H1 (cell line): ENCODE data around the gene AP3B2. TPM values are rescaled to one million over a fixed set of nuclear protein-coding genes. Genes with fewer than 3 reads are reported as not detected.

Experiments
- CTCF ChIA-PET: fragments of 300-600 bp; sonication (Branson Sonifier 250); formaldehyde crosslinking; loops from one replicate; lab custom pipeline; 2021; ENCODE audit not compliant: partially characterized antibody; lab: Charles Lee
- POLR2A ChIA-PET: fragments of 300-600 bp; sonication (Branson Sonifier 250); formaldehyde crosslinking; loops from one replicate; lab custom pipeline; 2021; ENCODE audit warnings: inconsistent platforms; ENCODE audit not compliant: partially characterized antibody; lab: Charles Lee
- DNase-seq, 2 experiments: peaks; one replicate each; pipeline versions ENCODE4 v3.0.0 to v3.0.0-alpha.2; 2010 to 2022; ENCODE audit warnings: low spot score in 2 of 2, low read depth in 1 of 2, mixed read lengths in 1 of 2
- FAIRE-seq: peaks from 2 replicates; lab custom pipeline; 2011; peaks lifted over from hg19 to GRCh38; lab: Jason Lieb, UNC
- H2AFZ ChIP-seq: 2 replicates; pipeline ENCODE4 v1.8.1; 2012; ENCODE audit warnings: low read length, inconsistent platforms
- H2AK5ac ChIP-seq: 2 replicates; pipeline ENCODE4 v1.6.1; 2013; ENCODE audit warnings: low read depth, low read length
- H2BK120ac ChIP-seq: replicated peaks from 2 replicates; pipeline ENCODE3; 2013; ENCODE audit warnings: low read depth, low read length, inconsistent platforms
- H2BK12ac ChIP-seq: 2 replicates; pipeline ENCODE4 v1.6.1; 2013; ENCODE audit warnings: low read depth, low read length
- H2BK15ac ChIP-seq: 2 replicates; pipeline ENCODE4 v1.6.1; 2013; ENCODE audit warnings: low read length
- H2BK20ac ChIP-seq: 2 replicates; pipeline ENCODE4 v1.6.1; 2013; ENCODE audit warnings: low read length
- H2BK5ac ChIP-seq: 2 replicates; pipeline ENCODE4 v1.6.1; 2013; ENCODE audit warnings: low read depth, low read length
- H3K14ac ChIP-seq: 2 replicates; pipeline ENCODE4 v1.6.1; 2013; ENCODE audit warnings: inconsistent platforms; ENCODE audit not compliant: insufficient read length
- H3K18ac ChIP-seq: 2 replicates; pipeline ENCODE4 v1.6.1; 2013; ENCODE audit warnings: low read length; ENCODE audit errors: extremely low read depth
- H3K23ac ChIP-seq: 2 replicates; pipeline ENCODE4 v1.6.1; 2013; ENCODE audit warnings: inconsistent platforms; ENCODE audit not compliant: insufficient read length
- H3K23me2 ChIP-seq: 2 replicates; pipeline ENCODE4 v1.6.1; 2013; ENCODE audit warnings: low read depth, low read length
- H3K27ac ChIP-seq: 2 replicates; pipeline ENCODE4 v1.6.1; 2011; ENCODE audit warnings: low read depth, low read length, inconsistent platforms
- H3K27me3 ChIP-seq, 4 experiments: replicated peaks in 1 of 4; 1 replicate in 1 of 4; 2 replicates in 3 of 4; pipeline versions ENCODE4 v1.6.1 to v1.8.1; 2011 to 2013; ENCODE audit warnings: low read length in 3 of 4, mild to moderate bottlenecking in 3 of 4, inconsistent platforms in 2 of 4, mixed read lengths in 2 of 4, moderate library complexity in 1 of 4; ENCODE audit not compliant: control insufficient read depth in 3 of 4, insufficient read depth in 3 of 4; ENCODE audit errors: extremely low read depth in 1 of 4
- H3K36me3 ChIP-seq, 4 experiments: 2 replicates each; pipeline versions ENCODE4 v1.6.1 to v1.8.1; 2011 to 2013; ENCODE audit warnings: mild to moderate bottlenecking in 4 of 4, low read length in 3 of 4, moderate library complexity in 2 of 4, control low read depth in 1 of 4, inconsistent platforms in 1 of 4; ENCODE audit not compliant: insufficient read depth in 4 of 4, control insufficient read depth in 2 of 4
- H3K4ac ChIP-seq: replicated peaks from 2 replicates; pipeline ENCODE3; 2013; ENCODE audit warnings: low read length, low read depth, mixed read lengths, inconsistent platforms; ENCODE audit not compliant: insufficient read length
- H3K4me1 ChIP-seq, 4 experiments: replicated peaks in 1 of 4; 1 replicate in 1 of 4; 2 replicates in 3 of 4; pipeline versions ENCODE4 v1.6.1 to v1.8.1; 2011 to 2013; ENCODE audit warnings: low read length in 3 of 4, inconsistent platforms in 2 of 4, mixed read lengths in 1 of 4; ENCODE audit not compliant: insufficient read depth in 4 of 4, control insufficient read depth in 3 of 4
- H3K4me2 ChIP-seq, 2 experiments: 2 replicates each; pipeline versions ENCODE4 v1.6.1 to v1.8.1; 2011 to 2013; ENCODE audit warnings: low read depth in 2 of 2, low read length in 2 of 2, control low read depth in 1 of 2, inconsistent platforms in 1 of 2, mild to moderate bottlenecking in 1 of 2; ENCODE audit not compliant: insufficient read depth in 1 of 2
- H3K4me3 ChIP-seq, 4 experiments: fragments of 200-600, 300-600 bp in 1 of 4; sonication (generic), shearing (Covaris generic), sonication (Bioruptor Twin) in 1 of 4; 2 replicates each; pipeline versions ENCODE4 v1.5.1 to v1.8.1; 2011 to 2016; ENCODE audit warnings: low read length in 4 of 4, low read depth in 3 of 4, control low read depth in 2 of 4, inconsistent platforms in 2 of 4, mild to moderate bottlenecking in 2 of 4, mixed read lengths in 1 of 4, moderate library complexity in 1 of 4; ENCODE audit not compliant: insufficient read depth in 2 of 4; ENCODE audit errors: extremely low read depth in 1 of 4
- H3K56ac ChIP-seq: replicated peaks from 2 replicates; pipeline ENCODE3; 2013; ENCODE audit warnings: low read depth, mild to moderate bottlenecking, mixed read lengths, low read length, inconsistent platforms; ENCODE audit not compliant: insufficient read length
- H3K79me1 ChIP-seq: 2 replicates; pipeline ENCODE4 v1.6.1; 2013; ENCODE audit warnings: low read depth, low read length, control low read depth
- H3K79me2 ChIP-seq, 2 experiments: 2 replicates each; pipeline versions ENCODE4 v1.6.1 to v1.8.1; 2012 to 2013; ENCODE audit warnings: low read length in 2 of 2, mild to moderate bottlenecking in 2 of 2, inconsistent platforms in 1 of 2; ENCODE audit not compliant: insufficient read depth in 2 of 2, control insufficient read depth in 1 of 2
- H3K9ac ChIP-seq, 4 experiments: replicated peaks in 1 of 4; 1 replicate in 1 of 4; 2 replicates in 3 of 4; pipeline versions ENCODE4 v1.6.1 to v1.8.1; 2011 to 2013; ENCODE audit warnings: low read depth in 3 of 4, low read length in 3 of 4, control low read depth in 2 of 4, mild to moderate bottlenecking in 2 of 4, moderate library complexity in 2 of 4, inconsistent platforms in 1 of 4; ENCODE audit errors: extremely low read depth in 1 of 4
- H3K9me3 ChIP-seq, 2 experiments: 2 replicates each; pipeline versions ENCODE4 v1.6.1 to v1.8.1; 2012 to 2013; ENCODE audit warnings: mild to moderate bottlenecking in 2 of 2, moderate library complexity in 2 of 2, control low read depth in 1 of 2, inconsistent platforms in 1 of 2, low read depth in 1 of 2, low read length in 1 of 2, mixed read lengths in 1 of 2; ENCODE audit not compliant: insufficient read depth in 2 of 2
- H4K20me1 ChIP-seq, 2 experiments: replicated peaks in 1 of 2; 2 replicates each; pipeline versions ENCODE3 to v1.8.1; 2011 to 2013; ENCODE audit warnings: inconsistent platforms in 2 of 2, low read length in 2 of 2, mild to moderate bottlenecking in 1 of 2; ENCODE audit not compliant: insufficient read depth in 2 of 2, control insufficient read depth in 1 of 2
- H4K5ac ChIP-seq: 2 replicates; pipeline ENCODE4 v1.6.1; 2013; ENCODE audit warnings: low read length, low read depth, mixed read lengths, inconsistent platforms; ENCODE audit not compliant: insufficient read length
- H4K8ac ChIP-seq: 2 replicates; pipeline ENCODE4 v1.8.0; 2013; ENCODE audit warnings: mild to moderate bottlenecking, moderate library complexity, low read length, inconsistent platforms; ENCODE audit not compliant: insufficient read depth; ENCODE audit errors: extremely low read depth
- H4K91ac ChIP-seq: replicated peaks from 2 replicates; pipeline ENCODE3; 2013; ENCODE audit warnings: low read length, mixed read lengths, inconsistent platforms; ENCODE audit not compliant: insufficient read length
- E2F6 ChIP-seq: IDR thresholded peaks from 2 replicates; pipeline ENCODE4 v1.6.1; 2012; ENCODE audit warnings: inconsistent platforms
- EGR1 ChIP-seq: IDR thresholded peaks from 2 replicates; pipeline ENCODE4 v1.6.1; 2011; ENCODE audit warnings: low read depth, low read length, borderline replicate concordance
- FOSL1 ChIP-seq: IDR thresholded peaks from 2 replicates; pipeline ENCODE4 v1.6.1; 2011; ENCODE audit warnings: mild to moderate bottlenecking, low read depth, low read length, moderate library complexity; ENCODE audit not compliant: insufficient read depth
- JUN ChIP-seq: IDR thresholded peaks from 2 replicates; pipeline ENCODE4 v1.6.1; 2011; ENCODE audit warnings: low read depth, mild to moderate bottlenecking, improper control_type of control experiment, low read length
- JUND ChIP-seq: IDR thresholded peaks from 2 replicates; pipeline ENCODE4 v1.6.1; 2011; ENCODE audit warnings: mild to moderate bottlenecking, improper control_type of control experiment, low read length
- POLR2A ChIP-seq, 2 experiments: IDR thresholded peaks; 1 replicate in 1 of 2; 2 replicates in 1 of 2; pipeline ENCODE4 v1.6.1; 2011; ENCODE audit warnings: low read depth in 2 of 2, low read length in 2 of 2, mild to moderate bottlenecking in 2 of 2; ENCODE audit errors: control extremely low read depth in 1 of 2
- POLR2AphosphoS5 ChIP-seq: IDR thresholded peaks from 2 replicates; pipeline ENCODE4 v1.6.1; 2011; ENCODE audit warnings: low read depth, low read length
- POU5F1 ChIP-seq: IDR thresholded peaks from 2 replicates; pipeline ENCODE4 v1.6.1; 2011; ENCODE audit warnings: low read depth, mild to moderate bottlenecking, low read length, moderate library complexity
- SIRT6 ChIP-seq: IDR thresholded peaks from one replicate; pipeline ENCODE4 v1.7.1; 2012; ENCODE audit warnings: low read length, inconsistent platforms
- SP1 ChIP-seq: IDR thresholded peaks from 2 replicates; pipeline ENCODE4 v1.6.1; 2011; ENCODE audit warnings: low read depth, low read length
- WGBS, 2 experiments: shearing (Covaris generic) in 1 of 2; methylation state at CpG; one replicate each; pipeline versions ENCODE4 v1.1.6 to v1.1.7; 2013 to 2015; ENCODE audit warnings: low lambda C conversion rate in 2 of 2, mixed read lengths in 2 of 2, inconsistent platforms in 1 of 2, low coverage in 1 of 2, missing lambda C conversion rate in 1 of 2; ENCODE audit not compliant: insufficient replicate concordance in 2 of 2, insufficient coverage in 1 of 2, insufficient read length in 1 of 2; ENCODE audit errors: extremely low coverage in 1 of 2, missing lambda C conversion rate in 1 of 2; 5-methylcytosine and 5-hydroxymethylcytosine counted together
- polyA plus RNA-seq, 7 experiments: library from polyadenylated mRNA; depleted of rRNA in 3 of 7; stranded (reverse) in 5 of 7; unstranded in 2 of 7; fragments of >200 nt in 5 of 7; fragments of 200-250 nt in 2 of 7; gene quantifications; 1 replicate in 5 of 7; 2 replicates in 1 of 7; 4 replicates in 1 of 7; pipeline versions ENCODE4 v1.2.1 to v1.2.3, GENCODE V29; 2011 to 2013; ENCODE audit warnings: missing spikeins in 2 of 7, mixed read lengths in 2 of 7
- total RNA-seq: library from RNA; stranded (reverse); fragmentation: NEBNext Ultra II Directional; extraction: Animal tissue kit (Norgen Biotek cat#: 25700); gene quantifications from 2 replicates; pipeline ENCODE4 v1.2.1, GENCODE V29; 2021

The AP3B2 gene
- total and polyA plus RNA-seq, 2 of the 8 experiments (the other 6 are each of a cell fraction or from before 2014, with no cell fraction given), result 21.8 to 25.7 TPM

- Histone ChIP-seq H3K4ac (no peak overlapping the region), H2BK120ac (no peak overlapping the region), H2BK20ac (no peak overlapping the region), H4K91ac (no peak overlapping the region), H3K79me1 (no peaks in the 10 kb centered on the region; the same call in 1 of the 2 replicates), H4K5ac (no peak overlapping the region), H3K23ac (no peak overlapping the region), H3K9me3 (0 out of 4 replicates have a peak, but pooled peaks cover 0 to 2% of the 10 kb centered on the region in 2 experiments), H2AFZ (no peak overlapping the region), H3K27me3 (no peaks in the 10 kb centered on the region; a peak in 3 of 7 replicates), H3K18ac (no peak overlapping the region), H3K56ac (no peak overlapping the region), H4K20me1 (peaks cover 0 to 10% of the 10 kb centered on the region in 2 experiments), H3K4me3 (no peak overlapping the region), H3K79me2 (no peaks in the 10 kb centered on the region), H3K14ac (no peak overlapping the region), H3K27ac (no peak overlapping the region), H3K9ac (no peak overlapping the region), H2BK5ac (no peak overlapping the region), H2AK5ac (no peak overlapping the region), H3K4me2 (no peak overlapping the region), H2BK15ac (no peak overlapping the region), H3K36me3 (no peaks in the 10 kb centered on the region), H4K8ac (no peak overlapping the region), H3K23me2 (no peaks in the 10 kb centered on the region; the same call in 1 of the 2 replicates), H3K4me1 (no peaks in the 10 kb centered on the region), H2BK12ac (no peak overlapping the region)
- DNase-seq, result no peak
- no peak for FAIRE-seq
- POLR2A ChIA-PET, result no interaction called here
- TF ChIP-seq POU5F1 (no peak), SP1 (no peak), FOSL1 (no peak), JUN (no peak), EGR1 (no peak), POLR2AphosphoS5 (no peak), SIRT6 (no peak), JUND (no peak), E2F6 (no peak), POLR2A (IDR thresholded peaks at IDR 0.05; ENCODE audit: control extremely low read depth in 1 of 2, low read depth in 2 of 2, low read length in 2 of 2) (no peak)
- CTCF ChIA-PET, result interaction anchor here (2.0 kb wide), 1 partner anchor 17 kb away, joined by 5 read pairs; no protein-coding TSS in a partner anchor
- 86% methylated on average over 9 of the region's 9 CpGs; no CpG with 5 or more reads in 1 of the 2 experiments for WGBS, 2 experiments
Measured at GRCh38 chr15:82662641-82663040, 47.0 kb downstream of the AP3B2 start.
